Measurements from ENCODE around the gene RRP12. TPM values are rescaled to one million over a fixed set of nuclear protein-coding genes. Genes with fewer than 3 reads are reported as not detected.

Gene RRP12
- 61.8 and 62.6 TPM in 2 replicates for total RNA-seq

GRCh38 chr10:97400665-97401454 is at the start of gene RRP12:
TSS of gene RRP12 (minus strand) at chr10:97401340. CDS start at chr10:97401231, 109 bp downstream.
- intact Hi-C loops (cut with micrococcal nuclease) = loop anchor here (1.0 kb wide), 9 partner anchors 17 to 286 kb away; partner anchors contain the start of genes ARHGAP19, AVPI1, EXOSC1 and FRAT1
- CTCF ChIA-PET = interaction anchor here (0.7 to 1.0 kb wide), 4 partner anchors 43 to 122 kb away, joined by 3 to 4 read pairs (median 3); no protein-coding TSS in a partner anchor
- POLR2A ChIA-PET = interaction anchor here (0.7 to 1.6 kb wide), 10 partner anchors 14 to 336 kb away, joined by 3 to 10 read pairs (median 3); partner anchors contain the start of genes ARHGAP19, EXOSC1, FRAT1 and ZDHHC16
- H3K4me1 Mint-ChIP-seq = peaks cover 18% of the 10 kb centered on the region
- H3K9me3 Mint-ChIP-seq = no peaks in the 10 kb centered on the region
- ATAC-seq (ENCODE audit: low read depth) = peak; percentile 89
- H3K27ac Mint-ChIP-seq = peak within 1 kb of the TSS; percentile 92
- H3K36me3 Mint-ChIP-seq (ENCODE audit: low read depth) = peaks cover 17% of the 10 kb centered on the region
- H3K27me3 Mint-ChIP-seq = no peaks in the 10 kb centered on the region
- H3K4me3 Mint-ChIP-seq = peak within 1 kb of the TSS; percentile 91
- TF ChIP-seq CTCF (IDR thresholded peaks at IDR 0.05) = no peak
- DNase-seq = peak; percentile 66

DNA sequence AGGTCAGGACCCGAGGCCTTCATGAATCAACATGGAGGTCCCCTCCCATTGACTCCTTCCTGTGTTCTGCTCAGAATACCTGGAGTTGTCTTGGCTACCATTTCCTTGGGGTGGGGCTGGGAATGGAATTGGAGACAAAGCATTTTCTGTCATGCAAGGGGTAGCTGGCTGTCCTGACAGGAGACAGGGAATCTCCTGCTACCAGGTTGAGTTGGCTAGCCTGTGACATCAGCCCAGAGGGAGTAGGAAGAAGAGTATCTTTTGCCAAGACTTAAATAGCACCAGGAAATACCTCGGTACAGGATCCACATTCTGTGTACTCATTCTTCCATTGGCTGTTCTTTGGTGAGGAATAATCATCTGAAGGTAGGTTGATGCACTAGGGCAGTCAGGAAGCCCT is 49.7 kb upstream of the RRP12 start:
- H3K27ac Mint-ChIP-seq = no peak overlapping the region
- DNase-seq (no peak), ATAC-seq (ENCODE audit: low read depth) (no peak)
- no peaks in the 10 kb centered on the region for H3K27me3 Mint-ChIP-seq
- CTCF ChIA-PET = no interaction called here
- peaks cover 52% of the 10 kb centered on the region for H3K36me3 Mint-ChIP-seq (ENCODE audit: low read depth)
- peaks cover 23% of the 10 kb centered on the region for H3K4me1 Mint-ChIP-seq
- POLR2A ChIA-PET = no interaction called here
- no peaks in the 10 kb centered on the region for H3K9me3 Mint-ChIP-seq
- H3K4me3 Mint-ChIP-seq = no peak overlapping the region
- TF ChIP-seq CTCF (IDR thresholded peaks at IDR 0.05) = no peak
- intact Hi-C loops (cut with micrococcal nuclease) = no loop called here

DNA sequence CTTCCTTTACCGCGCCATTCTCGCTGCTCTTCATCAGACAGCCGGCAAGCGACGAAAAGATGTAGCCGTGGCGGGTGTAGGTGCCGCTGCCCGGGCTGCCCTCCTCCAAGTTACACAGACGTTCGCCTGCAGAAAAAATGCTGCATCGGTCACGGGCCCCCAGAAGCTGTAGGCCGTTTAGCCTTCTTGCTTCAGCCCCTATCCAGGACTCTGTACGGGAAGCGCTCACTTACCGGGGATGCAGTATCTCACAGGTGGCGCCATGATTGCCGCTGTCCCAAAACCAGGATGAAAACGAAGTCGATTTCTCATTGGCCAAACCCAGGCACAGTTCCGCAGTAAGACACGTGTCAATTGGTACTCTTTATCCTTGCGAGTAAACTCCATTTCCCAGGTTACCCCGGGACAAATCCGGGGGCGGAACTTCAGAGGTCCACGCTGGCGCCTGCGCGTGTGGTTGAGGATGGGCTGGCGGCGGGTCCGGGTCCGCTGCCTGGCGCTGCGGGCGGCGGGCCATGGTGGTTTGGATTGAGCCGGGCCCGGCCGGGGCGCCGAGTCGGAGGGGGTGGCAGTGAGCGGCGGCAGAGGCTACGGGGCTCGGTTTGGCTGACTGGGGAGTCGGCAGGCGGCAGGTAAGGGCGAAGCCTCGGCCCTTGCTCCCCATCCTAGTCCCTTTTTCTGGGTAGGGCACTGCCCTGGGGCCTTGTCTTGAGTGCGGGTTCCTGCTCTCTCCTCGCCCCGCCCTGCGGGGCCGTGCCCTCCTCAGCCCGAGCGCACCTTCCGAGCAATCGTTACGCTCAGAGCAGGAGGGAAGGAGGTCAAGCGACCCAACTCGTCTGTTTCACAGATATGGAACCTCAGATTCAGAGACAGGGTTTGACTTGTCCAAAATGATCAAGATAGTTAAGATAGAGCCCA is 44.8 kb upstream of the RRP12 start, which contains the start of the genes EXOSC1 and ZDHHC16:
EXOSC1 (minus strand) TSS at position 285 of the 918 bp plus-strand sequence; CDS start at position 264, 21 bp downstream.
ZDHHC16 (plus strand) TSS at position 454 of the 918 bp plus-strand sequence. CDS start 5,501 bp downstream, outside the sequence.
- peaks cover 39% of the 10 kb centered on the region for H3K36me3 Mint-ChIP-seq (ENCODE audit: low read depth)
- TF ChIP-seq CTCF (IDR thresholded peaks at IDR 0.05) = no peak
- no peaks in the 10 kb centered on the region for H3K27me3 Mint-ChIP-seq
- peaks cover 43% of the 10 kb centered on the region for H3K4me1 Mint-ChIP-seq
- CTCF ChIA-PET = no interaction called here
- intact Hi-C loops (cut with micrococcal nuclease) = loop anchor here (1.0 to 5.0 kb wide), 7 partner anchors 20 to 186 kb away; partner anchors contain the start of genes ARHGAP19, FRAT2, MMS19 and MORN4
- POLR2A ChIA-PET = interaction anchor here (1.5 to 1.7 kb wide), 2 partner anchors 45 to 241 kb away, joined by 3 to 4 read pairs; partner anchors contain the start of genes AVPI1 and RRP12
- peak; percentile 80 for DNase-seq
- peak; percentile 98 for ATAC-seq (ENCODE audit: low read depth)
- peak within 1 kb of the TSS; percentile 93 for H3K27ac Mint-ChIP-seq
- H3K4me3 Mint-ChIP-seq = peak within 1 kb of the TSS; percentile 99
- no peaks in the 10 kb centered on the region for H3K9me3 Mint-ChIP-seq

DNA sequence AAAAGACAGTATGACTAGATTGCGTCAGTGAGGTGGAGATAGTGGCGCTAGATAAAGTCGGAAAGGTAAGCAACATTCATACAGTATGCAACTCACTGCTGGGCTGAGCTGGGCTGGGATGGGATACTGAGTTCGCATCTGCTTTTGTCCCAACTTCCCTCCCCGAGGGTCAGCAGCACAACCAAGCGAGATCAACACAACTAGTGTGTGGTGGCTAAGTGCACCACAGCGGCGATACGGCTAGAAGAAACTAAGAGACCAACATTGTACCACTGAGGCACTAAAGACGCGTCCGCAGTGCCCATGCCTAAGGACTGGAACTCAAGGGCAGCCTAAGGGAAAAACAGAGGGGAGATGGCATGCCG is 44.2 kb upstream of the RRP12 start:
- H3K9me3 Mint-ChIP-seq = no peaks in the 10 kb centered on the region
- no peak for TF ChIP-seq CTCF (IDR thresholded peaks at IDR 0.05)
- peak overlapping the region; percentile 93 for H3K27ac Mint-ChIP-seq
- H3K27me3 Mint-ChIP-seq = no peaks in the 10 kb centered on the region
- intact Hi-C loops (cut with micrococcal nuclease) = loop anchor here (5.0 kb wide), 1 partner anchor 187 kb away; the partner anchor contains the start of gene MORN4
- DNase-seq (no peak), ATAC-seq (ENCODE audit: low read depth) (no peak)
- ChIA-PET POLR2A (interaction anchor here (1.5 to 1.7 kb wide), 2 partner anchors 44 to 241 kb away, joined by 3 to 4 read pairs; partner anchors contain the start of genes AVPI1 and RRP12), CTCF (no interaction called here)
- peaks cover 42% of the 10 kb centered on the region for H3K4me1 Mint-ChIP-seq
- H3K36me3 Mint-ChIP-seq (ENCODE audit: low read depth) = peaks cover 38% of the 10 kb centered on the region
- H3K4me3 Mint-ChIP-seq = peak overlapping the region; percentile 99

Data from activated B cell treated with CpG ODN at 0.5 μM for 24 hours (primary cell).